ENCODE results near the gene ZNF300. TPM values are rescaled to one million over a fixed set of nuclear protein-coding genes. Genes with fewer than 3 reads are reported as not detected.
"Not testable (repeated sequence)": the region's sequence is repeated elsewhere in the genome, so short reads cannot be mapped to it uniquely, and the experiment has no call there.

The ZNF300 gene
- total RNA-seq, 1 donor from 2014 or later = 10.9 TPM

DNA sequence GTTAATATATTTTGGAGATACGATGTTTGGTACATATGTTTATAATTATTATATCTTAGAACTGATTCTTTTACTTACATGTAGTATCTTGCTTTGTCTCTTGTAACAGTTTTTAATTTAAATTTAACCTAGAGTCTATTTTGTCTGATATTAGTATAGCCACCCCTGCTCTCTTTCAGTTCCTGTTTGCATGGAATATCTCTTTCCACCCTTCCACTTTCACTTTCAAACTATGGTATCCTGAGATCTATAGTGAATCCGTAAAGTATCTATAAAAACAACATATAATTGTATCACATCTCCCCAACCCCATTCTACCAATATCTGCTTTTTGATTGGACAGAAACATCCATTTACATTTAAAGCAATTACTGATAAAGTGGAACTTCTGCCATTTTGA is 51.2 kb downstream of the ZNF300 start:
- ChIA-PET CTCF (interaction anchor here (0.7 kb wide), 1 partner anchor 153 kb away, joined by 4 read pairs; the partner anchor contains the start of gene RBM22), POLR2A (no interaction called here)
- no peaks in the 10 kb centered on the region for H3K9me3 Mint-ChIP-seq
- peak; percentile 95 for ATAC-seq (ENCODE audit: low read depth)
- H3K27me3 Mint-ChIP-seq = no peaks in the 10 kb centered on the region
- intact Hi-C loops (cut with micrococcal nuclease) = no loop called here
- H3K4me3 Mint-ChIP-seq = peak overlapping the region; percentile 59
- H3K4me1 Mint-ChIP-seq = peaks cover 21% of the 10 kb centered on the region
- DNase-seq = no peak
- H3K27ac Mint-ChIP-seq = peak overlapping the region; percentile 82
- TF ChIP-seq, protein P1, sequence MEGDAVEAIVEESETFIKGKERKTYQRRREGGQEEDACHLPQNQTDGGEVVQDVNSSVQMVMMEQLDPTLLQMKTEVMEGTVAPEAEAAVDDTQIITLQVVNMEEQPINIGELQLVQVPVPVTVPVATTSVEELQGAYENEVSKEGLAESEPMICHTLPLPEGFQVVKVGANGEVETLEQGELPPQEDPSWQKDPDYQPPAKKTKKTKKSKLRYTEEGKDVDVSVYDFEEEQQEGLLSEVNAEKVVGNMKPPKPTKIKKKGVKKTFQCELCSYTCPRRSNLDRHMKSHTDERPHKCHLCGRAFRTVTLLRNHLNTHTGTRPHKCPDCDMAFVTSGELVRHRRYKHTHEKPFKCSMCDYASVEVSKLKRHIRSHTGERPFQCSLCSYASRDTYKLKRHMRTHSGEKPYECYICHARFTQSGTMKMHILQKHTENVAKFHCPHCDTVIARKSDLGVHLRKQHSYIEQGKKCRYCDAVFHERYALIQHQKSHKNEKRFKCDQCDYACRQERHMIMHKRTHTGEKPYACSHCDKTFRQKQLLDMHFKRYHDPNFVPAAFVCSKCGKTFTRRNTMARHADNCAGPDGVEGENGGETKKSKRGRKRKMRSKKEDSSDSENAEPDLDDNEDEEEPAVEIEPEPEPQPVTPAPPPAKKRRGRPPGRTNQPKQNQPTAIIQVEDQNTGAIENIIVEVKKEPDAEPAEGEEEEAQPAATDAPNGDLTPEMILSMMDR (IDR thresholded peaks at IDR 0.05) = no peak
- peaks cover 2% of the 10 kb centered on the region for H3K36me3 Mint-ChIP-seq (ENCODE audit: low read depth)

DNA sequence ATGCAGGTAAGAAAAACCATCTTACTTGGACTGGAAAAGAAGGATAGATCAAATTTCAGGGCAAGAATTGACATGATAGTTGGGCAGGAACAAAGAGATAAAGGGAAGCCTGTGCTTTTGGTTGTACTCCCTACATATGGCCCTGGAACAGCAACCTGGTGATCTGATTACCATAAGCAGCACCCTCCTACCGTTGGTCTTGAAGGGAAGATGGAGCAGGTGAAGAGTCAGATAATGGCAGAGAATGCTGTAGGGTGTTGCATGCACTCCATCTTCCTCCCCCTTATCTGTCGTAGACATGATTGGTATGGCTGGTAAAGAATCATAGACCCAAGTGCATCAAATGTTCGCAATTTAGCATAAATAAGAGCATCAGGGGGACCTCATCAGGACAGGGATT is 53.7 kb downstream of the ZNF300 start:
- intact Hi-C loops (cut with micrococcal nuclease) = no loop called here
- CTCF ChIA-PET = interaction anchor here (0.7 kb wide), 1 partner anchor 51 kb away, joined by 3 read pairs; no protein-coding TSS in a partner anchor
- Mint-ChIP-seq H3K9me3 (no peaks in the 10 kb centered on the region), H3K27me3 (no peaks in the 10 kb centered on the region), H3K4me1 (peaks cover 31% of the 10 kb centered on the region), H3K27ac (no peak overlapping the region), H3K4me3 (no peak overlapping the region), H3K36me3 (ENCODE audit: low read depth) (peaks cover 2% of the 10 kb centered on the region)
- DNase-seq = no peak
- TF ChIP-seq, protein P1 (IDR thresholded peaks at IDR 0.05) = no peak
- POLR2A ChIA-PET = no interaction called here
- ATAC-seq (ENCODE audit: low read depth) = no peak

DNA sequence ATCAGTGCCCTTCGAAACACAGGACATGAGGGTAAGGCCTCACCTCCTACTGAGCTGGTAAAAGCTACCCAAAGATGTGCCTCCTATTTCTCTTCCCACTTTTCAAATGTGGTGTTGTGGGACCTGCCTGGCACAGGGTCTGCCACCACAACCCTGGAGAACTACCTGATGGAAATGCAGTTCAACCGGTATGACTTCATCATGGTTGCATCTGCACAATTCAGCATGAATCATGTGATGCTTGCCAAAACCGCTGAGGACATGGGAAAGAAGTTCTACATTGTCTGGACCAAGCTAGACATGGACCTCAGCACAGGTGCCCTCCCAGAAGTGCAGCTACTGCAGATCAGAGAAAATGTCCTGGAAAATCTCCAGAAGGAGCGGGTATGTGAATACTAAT is 56.5 kb downstream of the ZNF300 start:
- DNase-seq (no peak), ATAC-seq (ENCODE audit: low read depth) (no peak)
- Mint-ChIP-seq H3K27me3 (no peaks in the 10 kb centered on the region), H3K4me1 (peaks cover 20% of the 10 kb centered on the region), H3K9me3 (no peaks in the 10 kb centered on the region), H3K36me3 (ENCODE audit: low read depth) (no peaks in the 10 kb centered on the region), H3K27ac (no peak overlapping the region), H3K4me3 (no peak overlapping the region)
- intact Hi-C loops (cut with micrococcal nuclease) = no loop called here
- CTCF ChIA-PET = interaction anchor here (2.9 to 3.6 kb wide), 2 partner anchors 47 to 288 kb away, joined by 40 to 52 read pairs; no protein-coding TSS in a partner anchor
- POLR2A ChIA-PET = no interaction called here
- TF ChIP-seq, protein P1 (IDR thresholded peaks at IDR 0.05) = no peak

DNA sequence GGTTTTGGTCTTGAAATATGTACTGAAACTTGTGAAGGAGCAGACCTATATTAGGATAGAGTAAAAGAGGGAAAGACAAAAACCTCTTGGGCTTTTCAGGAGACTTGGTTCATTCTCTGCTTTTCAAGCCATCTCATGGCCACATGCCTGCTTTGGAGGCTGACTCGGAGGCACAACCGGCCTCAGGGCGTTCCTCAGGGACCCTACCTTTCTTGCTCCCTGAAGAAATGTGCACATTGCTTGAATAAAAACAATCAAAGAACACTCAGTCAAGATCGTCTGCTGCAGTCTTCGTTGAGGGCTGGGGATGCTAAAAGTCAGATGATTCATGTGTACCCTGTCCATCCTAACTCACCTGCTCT is 57.5 kb downstream of the ZNF300 start:
- TF ChIP-seq, protein P1 (IDR thresholded peaks at IDR 0.05) = no peak
- no peak for DNase-seq
- intact Hi-C loops (cut with micrococcal nuclease) = loop anchor here (1.0 kb wide), 5 partner anchors 46 to 388 kb away; no protein-coding TSS in a partner anchor
- no peak for ATAC-seq (ENCODE audit: low read depth)
- H3K4me3 Mint-ChIP-seq = peak overlapping the region; percentile 81
- CTCF ChIA-PET = interaction anchor here (0.6 to 3.6 kb wide), 14 partner anchors 25 to 388 kb away, joined by 3 to 52 read pairs (median 4); partner anchors contain the start of genes DCTN4, RBM22 and SMIM3
- peaks cover 10% of the 10 kb centered on the region for H3K4me1 Mint-ChIP-seq
- H3K27ac Mint-ChIP-seq = no peak overlapping the region
- POLR2A ChIA-PET = interaction anchor here (0.5 to 1.6 kb wide), 5 partner anchors 46 to 287 kb away, joined by 3 to 8 read pairs (median 4); partner anchors contain the start of gene RBM22
- no peaks in the 10 kb centered on the region for H3K36me3 Mint-ChIP-seq (ENCODE audit: low read depth)
- H3K9me3 Mint-ChIP-seq = no peaks in the 10 kb centered on the region
- no peaks in the 10 kb centered on the region for H3K27me3 Mint-ChIP-seq

DNA sequence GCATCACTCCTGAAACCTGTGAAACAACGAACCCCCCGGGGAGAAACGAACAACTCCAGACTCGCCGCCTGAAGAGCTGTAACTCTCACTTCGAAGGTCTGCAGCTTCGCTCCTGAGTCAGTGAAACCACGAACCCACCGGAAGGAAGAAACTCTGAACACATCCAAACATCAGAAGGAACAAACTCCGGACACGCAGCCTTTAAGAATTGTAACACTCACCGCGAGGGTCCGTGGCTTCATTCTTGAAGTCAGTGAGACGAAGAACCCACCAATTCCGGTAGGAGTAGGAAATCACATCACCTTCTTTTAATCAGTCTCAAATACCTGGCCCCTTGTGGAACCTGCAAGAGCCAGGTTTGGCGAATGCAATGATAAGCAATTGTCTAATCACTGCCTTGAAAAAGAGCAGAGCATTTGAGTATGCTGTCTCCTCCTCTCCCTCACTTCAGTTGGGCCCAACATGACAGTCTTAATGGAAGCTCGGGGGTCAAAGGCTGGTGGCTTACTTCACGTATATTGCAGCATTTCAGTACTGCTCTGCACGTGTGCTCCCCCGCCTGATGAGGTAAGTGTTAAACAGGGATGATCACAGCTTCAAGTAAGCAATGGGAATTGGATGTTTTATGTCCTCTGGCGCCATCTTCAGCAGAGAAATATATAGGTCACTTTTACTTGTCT is 58.0 kb downstream of the ZNF300 start:
- intact Hi-C loops (cut with micrococcal nuclease) = loop anchor here (1.0 kb wide), 5 partner anchors 45 to 387 kb away; no protein-coding TSS in a partner anchor
- Mint-ChIP-seq H3K27me3 (no peaks in the 10 kb centered on the region), H3K36me3 (ENCODE audit: low read depth) (no peaks in the 10 kb centered on the region)

DNA sequence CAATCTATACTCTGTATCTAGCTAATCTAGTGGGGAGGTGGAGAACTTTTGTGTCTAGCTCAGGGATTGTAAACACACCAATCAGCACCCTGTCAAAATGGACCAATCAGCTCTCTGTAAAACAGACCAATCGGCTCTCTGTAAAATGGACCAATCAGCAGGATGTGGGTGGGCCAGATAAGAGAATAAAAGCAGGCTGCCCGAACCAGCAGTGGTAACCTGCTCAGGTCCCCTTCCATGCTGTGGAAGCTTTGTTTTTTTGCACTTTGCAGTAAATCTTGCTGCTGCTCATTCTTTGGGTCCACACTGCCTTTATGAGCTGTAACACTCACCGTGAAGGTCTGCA is 58.5 kb downstream of the ZNF300 start, which contains the start of gene IRGM:
IRGM (plus strand) TSS at position 214 of the 346 bp plus-strand sequence. CDS start 1,603 bp downstream, outside the sequence.
- POLR2A ChIA-PET = interaction anchor here (1.0 to 1.6 kb wide), 3 partner anchors 46 to 146 kb away, joined by 3 to 8 read pairs (median 4); partner anchors contain the start of genes DCTN4 and RBM22
- H3K36me3 Mint-ChIP-seq (ENCODE audit: low read depth); H3K27me3 Mint-ChIP-seq; DNase-seq; ATAC-seq (ENCODE audit: low read depth); intact Hi-C loops (cut with micrococcal nuclease); H3K9me3 Mint-ChIP-seq: not testable (repeated sequence)
- CTCF ChIA-PET = interaction anchor here (1.0 to 3.6 kb wide), 11 partner anchors 42 to 389 kb away, joined by 3 to 52 read pairs (median 5); partner anchors contain the start of genes DCTN4 and SMIM3
- Mint-ChIP-seq H3K27ac (peak within 1 kb of the TSS; percentile 55), H3K4me3 (peak within 1 kb of the TSS; percentile 81), H3K4me1 (peaks cover 10% of the 10 kb centered on the region)

More for the DNA sequence above, 58.0 kb downstream of the ZNF300 start:
- TF ChIP-seq, protein P1 (IDR thresholded peaks at IDR 0.05) = no peak
- DNase-seq = no peak
- peaks cover 10% of the 10 kb centered on the region for H3K4me1 Mint-ChIP-seq
- ATAC-seq (ENCODE audit: low read depth) = peak; percentile 96
- no peaks in the 10 kb centered on the region for H3K9me3 Mint-ChIP-seq
- peak overlapping the region; percentile 55 for H3K27ac Mint-ChIP-seq
- peak overlapping the region; percentile 81 for H3K4me3 Mint-ChIP-seq
- ChIA-PET CTCF (interaction anchor here (0.6 to 3.6 kb wide), 17 partner anchors 26 to 390 kb away, joined by 3 to 52 read pairs (median 4); partner anchors contain the start of genes DCTN4, RBM22 and SMIM3), POLR2A (interaction anchor here (0.5 to 1.6 kb wide), 6 partner anchors 45 to 287 kb away, joined by 3 to 8 read pairs (median 4); partner anchors contain the start of genes DCTN4 and RBM22)

DNA sequence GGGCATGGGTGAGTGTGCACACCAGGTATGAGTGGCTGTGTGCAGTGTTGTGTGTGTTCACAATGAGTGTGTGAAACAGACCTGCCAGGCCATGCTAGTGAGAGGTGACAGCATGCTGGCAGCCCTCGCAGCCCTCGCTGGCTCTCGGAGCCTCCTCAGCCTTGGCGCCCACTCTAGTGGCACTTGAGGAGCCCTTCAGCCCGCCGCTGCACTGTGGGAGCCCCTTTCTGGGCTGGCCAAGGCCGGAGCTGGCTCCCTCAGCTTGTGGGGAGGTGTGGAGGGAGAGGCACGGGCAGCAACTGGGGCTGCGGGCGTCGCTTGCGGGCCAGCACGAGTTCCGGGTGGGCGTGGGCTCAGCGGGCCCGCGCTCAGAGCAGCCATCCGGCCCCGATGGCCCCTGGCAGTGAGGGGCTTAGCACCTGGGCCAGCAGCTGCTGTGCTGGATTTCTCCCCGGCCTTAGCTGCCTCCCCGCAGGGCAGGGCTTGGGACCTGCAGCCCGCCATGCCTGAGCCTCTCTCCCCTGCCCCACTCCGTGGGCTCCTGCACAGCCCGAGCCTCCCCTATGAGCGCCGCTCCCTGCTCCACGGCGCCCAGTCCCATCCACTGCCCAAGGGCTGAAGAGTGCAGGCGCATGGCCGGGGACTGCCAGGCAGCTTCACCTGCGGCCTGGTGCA is 59.5 kb downstream of the ZNF300 start:
- POLR2A ChIA-PET = not testable (repeated sequence)

More for the DNA sequence above, 59.5 kb downstream of the ZNF300 start:
- DNase-seq; ATAC-seq (ENCODE audit: low read depth); H3K9me3 Mint-ChIP-seq; H3K27ac Mint-ChIP-seq; H3K27me3 Mint-ChIP-seq; intact Hi-C loops (cut with micrococcal nuclease); H3K36me3 Mint-ChIP-seq (ENCODE audit: low read depth); H3K4me3 Mint-ChIP-seq: not testable (repeated sequence)
- H3K4me1 Mint-ChIP-seq = peaks cover 10% of the 10 kb centered on the region
- CTCF ChIA-PET = interaction anchor here (1.0 to 3.6 kb wide), 5 partner anchors 41 to 280 kb away, joined by 3 to 52 read pairs (median 9); partner anchors contain the start of gene SMIM3
